GM12891 (cell line): Measurements from ENCODE around the gene SPATA31D3.

Experiments
- PAX5 ChIP-seq: IDR thresholded peaks from 2 replicates; pipeline ENCODE4 v1.6.1; 2011; ENCODE audit warnings: low read length, moderate library complexity, mild to moderate bottlenecking; ENCODE audit not compliant: insufficient read depth, severe bottlenecking
- POLR2A ChIP-seq: IDR thresholded peaks from 2 replicates; pipeline ENCODE4 v1.6.1; 2011; ENCODE audit warnings: low read depth, low read length, control low read depth
- POLR2AphosphoS5 ChIP-seq: IDR thresholded peaks from 2 replicates; pipeline ENCODE4 v1.6.1; 2011; ENCODE audit warnings: low read depth, low read length, control low read depth
- POU2F2 ChIP-seq: IDR thresholded peaks from 2 replicates; pipeline ENCODE4 v1.6.1; 2011; ENCODE audit warnings: low read depth, mild to moderate bottlenecking, control low read depth, low read length, moderate library complexity
- SPI1 ChIP-seq: IDR thresholded peaks from 2 replicates; pipeline ENCODE4 v1.6.1; 2011; ENCODE audit warnings: low read depth, low read length, control low read depth
- TAF1 ChIP-seq: IDR thresholded peaks from 2 replicates; pipeline ENCODE4 v1.6.1; 2011; ENCODE audit warnings: low read depth, low read length, control low read depth

GRCh38 chr9:81915801-81916505 lies 27.3 kb upstream of the SPATA31D3 start:
- TF ChIP-seq POLR2AphosphoS5, result no peak
- TF ChIP-seq POLR2A, result no peak
- TF ChIP-seq SPI1, result no peak
- TF ChIP-seq PAX5, result no peak
- TF ChIP-seq TAF1, result no peak
- TF ChIP-seq POU2F2, result no peak
